HG02571 (cell line): ENCODE data around the gene PREPL.
A peak's percentile ranks its signal among the peaks of the same experiment; 100 is the strongest.
"Not testable (repeated sequence)": the region's sequence is repeated elsewhere in the genome, so short reads cannot be mapped to it uniquely, and the experiment has no call there.

Experiments used
- ATAC-seq: cut with Tn5 transposase; IDR thresholded peaks from one replicate; pipeline ENCODE4 v1.9.1; 2021; ENCODE audit warnings: mild to moderate bottlenecking, moderate library complexity; ENCODE audit not compliant: unreplicated experiment

The PREPL gene

GRCh38 chr2:44361330-44362206 is at the start of gene PREPL, which contains the start of gene CAMKMT:
PREPL (minus strand) TSS chr2:44361494; CDS start chr2:44346342, 15,152 bp downstream.
CAMKMT (plus strand) TSS chr2:44361947.
- peak; percentile 83 for ATAC-seq

- ATAC-seq: no peak
Measured at GRCh38 chr2:44398243-44398897, 37.1 kb upstream of the PREPL start.

- no peak for ATAC-seq
Measured at GRCh38 chr2:44397447-44398175, 36.3 kb upstream of the PREPL start.

- ATAC-seq: no peak
Measured at GRCh38 chr2:44392338-44392943, 31.1 kb upstream of the PREPL start.

GRCh38 chr2:44389895-44390294 is 28.6 kb upstream of the PREPL start:
- ATAC-seq: no peak

GRCh38 chr2:44388877-44389276 is 27.6 kb upstream of the PREPL start:
- ATAC-seq: no peak

- ATAC-seq: not testable (repeated sequence)
Measured at GRCh38 chr2:44385226-44385625, 23.9 kb upstream of the PREPL start.

GRCh38 chr2:44377486-44377885 is 16.2 kb upstream of the PREPL start:
- ATAC-seq: no peak

GRCh38 chr2:44372246-44372645 is 11.0 kb upstream of the PREPL start:
- no peak for ATAC-seq

GRCh38 chr2:44371445-44371844 is 10.2 kb upstream of the PREPL start:
- ATAC-seq: no peak

GRCh38 chr2:44369392-44369791 is 8.1 kb upstream of the PREPL start:
- no peak for ATAC-seq

- no peak for ATAC-seq
Measured at GRCh38 chr2:44367591-44367990, 6.3 kb upstream of the PREPL start.

GRCh38 chr2:44364604-44365003 is 3.3 kb upstream of the PREPL start:
- no peak for ATAC-seq

- ATAC-seq: peak; percentile 21
Measured at GRCh38 chr2:44362207-44363015, 1.1 kb upstream of the PREPL start.

GRCh38 chr2:44360749-44361329 is 455 bp downstream of the PREPL start:
- no peak for ATAC-seq

GRCh38 chr2:44358503-44358902 is 2.8 kb downstream of the PREPL start:
- ATAC-seq: no peak

- ATAC-seq: no peak
Measured at GRCh38 chr2:44354761-44355160, 6.5 kb downstream of the PREPL start.

GRCh38 chr2:44352510-44352909 is 8.8 kb downstream of the PREPL start:
- no peak for ATAC-seq

- no peak for ATAC-seq
Measured at GRCh38 chr2:44351676-44352075, 9.6 kb downstream of the PREPL start.

GRCh38 chr2:44351088-44351487 is 10.2 kb downstream of the PREPL start:
- no peak for ATAC-seq
